ENCODE data around the gene ADAMTS6. TPM values are rescaled to one million over a fixed set of nuclear protein-coding genes. Genes with fewer than 3 reads are reported as not detected.

The ADAMTS6 gene
- total and polyA plus RNA-seq, 2 experiments from 2014 or later = 0.78 to 2.0 TPM

DNA sequence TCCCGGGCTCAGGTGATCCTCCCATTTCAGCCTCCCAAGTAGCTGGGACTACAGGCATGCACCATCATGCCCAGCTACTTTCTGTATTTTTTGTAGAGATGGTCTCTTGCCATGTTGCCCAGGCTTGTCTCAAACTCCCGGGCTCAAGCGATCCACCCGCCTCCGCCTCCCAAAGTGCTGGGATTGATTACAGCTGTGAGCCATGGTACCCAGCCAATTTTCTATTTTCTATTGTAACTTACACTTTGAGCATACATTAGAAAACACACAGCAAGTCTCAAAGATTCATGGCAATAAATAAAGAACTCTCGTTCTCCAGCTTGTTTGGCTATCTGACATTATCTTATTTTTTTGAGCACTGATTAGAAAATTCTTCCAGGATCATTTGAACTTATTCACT, 228.7 kb downstream of the ADAMTS6 start (continued):
- TF ChIP-seq, protein P1, sequence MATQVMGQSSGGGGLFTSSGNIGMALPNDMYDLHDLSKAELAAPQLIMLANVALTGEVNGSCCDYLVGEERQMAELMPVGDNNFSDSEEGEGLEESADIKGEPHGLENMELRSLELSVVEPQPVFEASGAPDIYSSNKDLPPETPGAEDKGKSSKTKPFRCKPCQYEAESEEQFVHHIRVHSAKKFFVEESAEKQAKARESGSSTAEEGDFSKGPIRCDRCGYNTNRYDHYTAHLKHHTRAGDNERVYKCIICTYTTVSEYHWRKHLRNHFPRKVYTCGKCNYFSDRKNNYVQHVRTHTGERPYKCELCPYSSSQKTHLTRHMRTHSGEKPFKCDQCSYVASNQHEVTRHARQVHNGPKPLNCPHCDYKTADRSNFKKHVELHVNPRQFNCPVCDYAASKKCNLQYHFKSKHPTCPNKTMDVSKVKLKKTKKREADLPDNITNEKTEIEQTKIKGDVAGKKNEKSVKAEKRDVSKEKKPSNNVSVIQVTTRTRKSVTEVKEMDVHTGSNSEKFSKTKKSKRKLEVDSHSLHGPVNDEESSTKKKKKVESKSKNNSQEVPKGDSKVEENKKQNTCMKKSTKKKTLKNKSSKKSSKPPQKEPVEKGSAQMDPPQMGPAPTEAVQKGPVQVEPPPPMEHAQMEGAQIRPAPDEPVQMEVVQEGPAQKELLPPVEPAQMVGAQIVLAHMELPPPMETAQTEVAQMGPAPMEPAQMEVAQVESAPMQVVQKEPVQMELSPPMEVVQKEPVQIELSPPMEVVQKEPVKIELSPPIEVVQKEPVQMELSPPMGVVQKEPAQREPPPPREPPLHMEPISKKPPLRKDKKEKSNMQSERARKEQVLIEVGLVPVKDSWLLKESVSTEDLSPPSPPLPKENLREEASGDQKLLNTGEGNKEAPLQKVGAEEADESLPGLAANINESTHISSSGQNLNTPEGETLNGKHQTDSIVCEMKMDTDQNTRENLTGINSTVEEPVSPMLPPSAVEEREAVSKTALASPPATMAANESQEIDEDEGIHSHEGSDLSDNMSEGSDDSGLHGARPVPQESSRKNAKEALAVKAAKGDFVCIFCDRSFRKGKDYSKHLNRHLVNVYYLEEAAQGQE (IDR thresholded peaks at IDR 0.05; ENCODE audit: unreplicated experiment) = no peak
- TF ChIP-seq EZH2 (IDR thresholded peaks at IDR 0.05; ENCODE audit: low read depth, unreplicated experiment) = no peak
- no peak for TF ChIP-seq JUNB (IDR thresholded peaks at IDR 0.05; ENCODE audit: unreplicated experiment)
- no peak for TF ChIP-seq ZNF331 (CRISPR knock-in tag; IDR thresholded peaks at IDR 0.05; ENCODE audit: low read depth)
- no peak for TF ChIP-seq POLR2AphosphoS5 (IDR thresholded peaks at IDR 0.05; ENCODE audit: low read depth)
- no peak for TF ChIP-seq CTCF (conservative IDR thresholded peaks at IDR 0.05; ENCODE audit: low read depth in 2 of 2)
- TF ChIP-seq ZNF114 (CRISPR knock-in tag; IDR thresholded peaks at IDR 0.05) = no peak

GRCh38 chr5:65248896-65249295, 232.8 kb downstream of the ADAMTS6 start:
- Mint-ChIP-seq H3K27ac (no peak overlapping the region), H3K9me3 (no peaks in the 10 kb centered on the region), H3K4me1 (peaks cover 23% of the 10 kb centered on the region), H3K4me3 (no peak overlapping the region), H3K36me3 (ENCODE audit: low read depth) (no peaks in the 10 kb centered on the region), H3K27me3 (ENCODE audit: insufficient read depth, low read depth, poor library complexity) (peaks cover 3% of the 10 kb centered on the region)
- DNase-seq (ENCODE audit: low spot score) = no peak
- Histone ChIP-seq H3K4me3 (no peak overlapping the region), H3F3A (replicated peaks; ENCODE audit: low read depth) (no peaks in the 10 kb centered on the region), H2AFZ (no peak overlapping the region), H3K9me2 (ENCODE audit: insufficient read depth) (no peaks in the 10 kb centered on the region), H3K27me3 (ENCODE audit: insufficient read depth) (no peaks in the 10 kb centered on the region), H3K36me3 (ENCODE audit: insufficient read depth) (no peaks in the 10 kb centered on the region), H4K20me1 (replicated peaks; ENCODE audit: insufficient read depth) (no peaks in the 10 kb centered on the region), H3K4me1 (ENCODE audit: insufficient read depth) (0 out of 2 replicates have a peak, but pooled peaks cover 10% of the 10 kb centered on the region), H3K27ac (ENCODE audit: low read depth) (no peak overlapping the region), H3K79me2 (replicated peaks; ENCODE audit: insufficient read depth) (no peaks in the 10 kb centered on the region), H3K4me2 (no peak overlapping the region)
- no peak for ATAC-seq
- TF ChIP-seq, protein P1 (IDR thresholded peaks at IDR 0.05; ENCODE audit: unreplicated experiment) = no peak
- TF ChIP-seq JUNB (IDR thresholded peaks at IDR 0.05; ENCODE audit: unreplicated experiment) = no peak
- no peak for TF ChIP-seq CTCF (conservative IDR thresholded peaks at IDR 0.05; ENCODE audit: low read depth in 2 of 2)
- TF ChIP-seq ETS1 (IDR thresholded peaks at IDR 0.05) = no peak
- no peak for TF ChIP-seq POLR2AphosphoS5 (IDR thresholded peaks at IDR 0.05; ENCODE audit: low read depth)
- no peak for TF ChIP-seq EZH2 (IDR thresholded peaks at IDR 0.05; ENCODE audit: low read depth, unreplicated experiment)

All from GM23338 (cell line).